Karpas-422 (cell line): ENCODE results near the gene IL1R2. TPM values are rescaled to one million over a fixed set of nuclear protein-coding genes. Genes with fewer than 3 reads are reported as not detected.
"Not testable (repeated sequence)": the region's sequence is repeated elsewhere in the genome, so short reads cannot be mapped to it uniquely, and the experiment has no call there.

Experiments used
- DNase-seq: peaks from one replicate; pipeline ENCODE4 v3.0.0-alpha.2; 2015
- H2AFZ ChIP-seq: fragments of 200-600 bp; sonication (generic); 2 replicates; pipeline ENCODE4 v1.6.1; 2014; ENCODE audit warnings: antibody characterized with exemption, low read length, mixed read lengths
- H3K27ac ChIP-seq: fragments of 200-600 bp; sonication (generic); 2 replicates; pipeline ENCODE4 v1.5.1; 2014; ENCODE audit warnings: mild to moderate bottlenecking, low read length, moderate library complexity
- H3K27me3 ChIP-seq: fragments of 200-600 bp; sonication (generic); 2 replicates; pipeline ENCODE4 v1.6.1; 2014; ENCODE audit warnings: low read length, mixed read lengths
- H3K36me3 ChIP-seq: fragments of 200-600 bp; sonication (generic); 2 replicates; pipeline ENCODE4 v1.6.1; 2014; ENCODE audit warnings: low read length, mixed read lengths; ENCODE audit not compliant: insufficient read depth
- H3K4me1 ChIP-seq: fragments of 200-600 bp; sonication (generic); 2 replicates; pipeline ENCODE4 v1.6.1; 2014; ENCODE audit warnings: mild to moderate bottlenecking, low read length, mixed read lengths
- H3K4me2 ChIP-seq: fragments of 200-600 bp; sonication (generic); 2 replicates; pipeline ENCODE4 v1.6.1; 2014; ENCODE audit warnings: low read length, low read depth, mild to moderate bottlenecking; ENCODE audit not compliant: poor library complexity, severe bottlenecking
- H3K4me3 ChIP-seq: fragments of 200-600 bp; sonication (generic); 2 replicates; pipeline ENCODE4 v1.5.1; 2014; ENCODE audit warnings: mild to moderate bottlenecking, antibody characterized with exemption, low read length, mixed read lengths
- H3K79me2 ChIP-seq: fragments of 200-600 bp; sonication (generic); 2 replicates; pipeline ENCODE4 v1.6.1; 2014; ENCODE audit warnings: mild to moderate bottlenecking, low read length, mixed read lengths
- H3K9ac ChIP-seq: fragments of 200-600 bp; sonication (generic); 2 replicates; pipeline ENCODE4 v1.6.0; 2014; ENCODE audit warnings: low read length
- H3K9me2 ChIP-seq: fragments of 200-600 bp; sonication (generic), shearing (Covaris generic); replicated peaks from 2 replicates; pipeline ENCODE4 v1.6.0; 2014; ENCODE audit warnings: mild to moderate bottlenecking, low read length, moderate library complexity; ENCODE audit not compliant: insufficient read depth
- H3K9me3 ChIP-seq: fragments of 300-700, 200-600 bp; sonication (generic); 2 replicates; pipeline ENCODE4 v1.6.1; 2014; ENCODE audit warnings: low read length, mixed read lengths
- H4K20me1 ChIP-seq: fragments of 200-600 bp; sonication (generic); 2 replicates; pipeline ENCODE4 v1.6.1; 2014; ENCODE audit warnings: mild to moderate bottlenecking, antibody characterized with exemption, low read length, low read depth; ENCODE audit not compliant: insufficient read depth
- total RNA-seq: library from RNA; depleted of rRNA; stranded (reverse); fragments of >200 nt; shearing (Covaris generic); gene quantifications from 2 replicates; pipeline ENCODE4 v1.2.3, GENCODE V29; 2014; ENCODE audit warnings: low replicate concordance

Gene IL1R2
- total RNA-seq, 1 experiment from 2014 or later: not detected

DNA sequence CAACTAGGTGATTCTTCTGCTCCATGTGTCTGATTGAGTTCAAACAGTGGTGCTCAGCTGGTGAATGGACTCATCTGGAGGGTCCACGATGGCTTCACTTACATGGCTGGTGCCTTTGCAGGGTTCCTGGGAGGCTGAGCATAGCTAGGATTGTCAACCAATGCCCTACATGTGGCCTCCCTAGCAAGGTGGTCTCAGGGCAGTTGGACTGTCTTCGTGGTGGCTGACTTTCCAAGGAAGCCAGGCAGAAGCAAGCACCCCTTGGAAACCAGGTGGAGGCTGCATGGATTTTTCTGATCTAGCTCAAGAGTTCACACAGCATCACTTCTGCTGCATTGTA is 6.8 kb downstream of the IL1R2 start:
- H3K36me3 ChIP-seq: no peaks in the 10 kb centered on the region

GRCh38 chr2:101998896-101999789 is 7.4 kb downstream of the IL1R2 start:
- Histone ChIP-seq H3K4me1 (no peaks in the 10 kb centered on the region), H3K27me3 (no peaks in the 10 kb centered on the region), H3K79me2 (no peaks in the 10 kb centered on the region), H3K4me2 (no peak overlapping the region), H4K20me1 (no peaks in the 10 kb centered on the region), H2AFZ (no peak overlapping the region), H3K9ac (no peak overlapping the region), H3K9me2 (no peaks in the 10 kb centered on the region), H3K4me3 (no peak overlapping the region), H3K27ac (no peak overlapping the region), H3K36me3 (no peaks in the 10 kb centered on the region), H3K9me3 (no peaks in the 10 kb centered on the region)
- DNase-seq: peak; percentile 42

More for the DNA sequence above, 6.8 kb downstream of the IL1R2 start:
- Histone ChIP-seq H2AFZ (no peak overlapping the region), H3K9ac (no peak overlapping the region), H3K79me2 (no peaks in the 10 kb centered on the region), H4K20me1 (no peaks in the 10 kb centered on the region), H3K27ac (no peak overlapping the region), H3K4me2 (no peak overlapping the region), H3K9me3 (no peaks in the 10 kb centered on the region), H3K27me3 (no peaks in the 10 kb centered on the region), H3K4me3 (no peak overlapping the region), H3K4me1 (no peaks in the 10 kb centered on the region), H3K9me2 (no peaks in the 10 kb centered on the region)
- peak; percentile 17 for DNase-seq

- no peak overlapping the region for H3K9ac ChIP-seq
- no peak overlapping the region for H3K4me2 ChIP-seq
- no peak for DNase-seq
- no peaks in the 10 kb centered on the region for H3K27me3 ChIP-seq
- no peak overlapping the region for H3K4me3 ChIP-seq
- H3K9me2 ChIP-seq: no peaks in the 10 kb centered on the region
- H3K79me2 ChIP-seq: no peaks in the 10 kb centered on the region
- H3K9me3 ChIP-seq: no peaks in the 10 kb centered on the region
- H3K4me1 ChIP-seq: no peaks in the 10 kb centered on the region
- H2AFZ ChIP-seq: no peak overlapping the region
- no peaks in the 10 kb centered on the region for H4K20me1 ChIP-seq
- H3K36me3 ChIP-seq: no peaks in the 10 kb centered on the region
- H3K27ac ChIP-seq: no peak overlapping the region
These were observed 8.3 kb downstream of the IL1R2 start for GRCh38 chr2:102000012-102000411.

DNA sequence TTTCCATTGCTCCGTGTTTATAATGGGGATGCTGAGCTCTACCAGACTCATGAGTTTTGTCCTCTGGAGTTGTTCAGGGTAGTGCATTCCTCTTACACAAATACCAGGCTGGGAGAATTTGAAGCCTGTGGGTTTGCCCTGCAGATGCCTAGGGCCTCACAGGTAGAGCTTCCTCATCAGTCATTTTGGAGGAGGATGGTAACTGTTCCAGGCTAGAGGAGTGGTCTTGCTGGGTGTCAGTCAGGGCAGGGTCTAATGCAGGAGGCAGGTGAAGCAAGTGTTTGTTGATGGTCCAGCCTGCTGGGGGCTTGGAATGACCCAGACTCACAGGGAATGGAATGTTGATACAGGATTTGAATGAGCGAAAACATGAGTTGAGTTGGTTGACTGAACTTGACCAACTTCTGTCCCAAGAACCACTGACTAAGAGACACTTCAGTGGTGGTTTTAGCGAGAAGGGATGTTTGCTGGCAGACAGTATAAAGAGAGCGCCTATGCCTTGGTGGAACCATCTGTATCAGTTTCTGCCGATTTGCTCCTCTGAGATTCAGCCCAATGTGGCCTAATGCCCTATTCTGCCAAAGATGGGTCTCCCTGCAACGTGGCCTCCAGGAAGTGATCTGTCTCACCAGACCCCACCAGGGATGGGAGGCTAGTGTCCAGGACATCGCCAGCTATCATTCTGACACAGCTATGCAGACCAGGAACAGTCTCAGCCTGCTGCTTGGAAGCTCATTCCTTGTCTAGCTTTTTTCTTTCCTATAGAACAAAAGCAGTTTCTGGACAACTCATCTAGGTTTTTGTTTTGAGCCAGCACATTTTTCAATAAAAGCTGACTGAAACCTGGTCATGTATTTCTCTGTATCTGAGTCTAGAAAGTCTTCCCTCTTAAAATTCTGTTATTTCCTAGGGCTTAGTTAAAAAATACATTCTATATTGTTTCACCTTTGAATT is 9.3 kb downstream of the IL1R2 start:
- no peaks in the 10 kb centered on the region for H3K79me2 ChIP-seq
- no peaks in the 10 kb centered on the region for H4K20me1 ChIP-seq
- no peaks in the 10 kb centered on the region for H3K4me1 ChIP-seq
- H2AFZ ChIP-seq: no peak overlapping the region
- no peaks in the 10 kb centered on the region for H3K9me2 ChIP-seq
- H3K4me3 ChIP-seq: no peak overlapping the region
- H3K4me2 ChIP-seq: no peak overlapping the region
- H3K27ac ChIP-seq: no peak overlapping the region
- no peaks in the 10 kb centered on the region for H3K9me3 ChIP-seq
- H3K36me3 ChIP-seq: no peaks in the 10 kb centered on the region
- no peak overlapping the region for H3K9ac ChIP-seq
- no peaks in the 10 kb centered on the region for H3K27me3 ChIP-seq
- peak; percentile 2 for DNase-seq

DNA sequence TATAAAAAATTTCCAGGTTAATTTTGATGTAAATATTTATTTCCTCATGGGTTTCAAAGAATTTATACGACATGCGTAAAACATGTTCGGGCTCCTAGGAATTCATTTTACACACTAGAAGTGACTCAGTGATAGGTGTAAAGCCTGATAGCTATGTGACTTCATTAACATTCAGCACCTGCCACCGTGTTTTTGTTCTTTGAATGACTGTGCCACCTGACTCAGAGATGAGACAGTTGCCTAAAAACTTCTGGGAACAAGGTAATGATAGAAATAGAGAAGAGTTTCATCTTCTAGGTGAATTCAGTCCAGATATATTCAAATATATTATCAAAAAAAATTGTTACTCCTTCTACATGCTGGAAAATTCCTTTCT is 10.0 kb downstream of the IL1R2 start:
- Histone ChIP-seq H3K9me2 (no peaks in the 10 kb centered on the region), H3K4me2 (no peak overlapping the region), H3K79me2 (no peaks in the 10 kb centered on the region), H3K9me3 (no peaks in the 10 kb centered on the region), H3K4me1 (no peaks in the 10 kb centered on the region), H3K9ac (no peak overlapping the region), H3K27me3 (no peaks in the 10 kb centered on the region), H4K20me1 (no peaks in the 10 kb centered on the region), H3K27ac (no peak overlapping the region), H3K4me3 (no peak overlapping the region), H3K36me3 (no peaks in the 10 kb centered on the region), H2AFZ (no peak overlapping the region)
- DNase-seq: peak; percentile 14

DNA sequence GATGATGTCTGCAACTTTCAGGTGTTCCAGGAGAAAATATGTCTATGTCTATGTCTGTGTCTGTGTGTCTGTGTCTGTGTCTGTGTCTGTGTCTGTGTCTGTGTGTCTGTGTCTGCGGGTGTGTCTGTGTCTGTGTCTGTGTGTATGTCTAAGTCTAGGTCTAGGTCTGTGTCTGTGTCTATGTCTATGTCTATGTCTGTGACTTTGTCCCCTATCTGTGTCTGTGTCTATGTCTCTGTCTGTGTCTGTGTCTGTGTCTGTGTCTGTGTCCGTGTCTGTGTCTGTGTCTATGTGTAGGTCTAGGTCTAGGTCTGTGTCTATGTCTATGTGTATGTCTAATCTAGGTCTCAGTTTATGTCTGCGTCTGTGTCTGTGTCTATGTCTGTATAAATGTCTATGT is 10.5 kb downstream of the IL1R2 start:
- DNase-seq: peak; percentile 20

GRCh38 chr2:102002909-102003308 is 11.1 kb downstream of the IL1R2 start:
- not testable (repeated sequence) for H3K4me2 ChIP-seq, H3K4me1 ChIP-seq, H3K4me3 ChIP-seq, H4K20me1 ChIP-seq, H3K36me3 ChIP-seq, H3K9me2 ChIP-seq, H3K9ac ChIP-seq, H3K27ac ChIP-seq, H2AFZ ChIP-seq, DNase-seq, H3K79me2 ChIP-seq, H3K9me3 ChIP-seq, H3K27me3 ChIP-seq

More for the DNA sequence above, 10.5 kb downstream of the IL1R2 start:
- Histone ChIP-seq H3K4me3 (no peak overlapping the region), H3K27me3 (no peaks in the 10 kb centered on the region), H4K20me1 (no peaks in the 10 kb centered on the region), H3K9ac (no peak overlapping the region), H3K9me3 (no peaks in the 10 kb centered on the region), H3K79me2 (no peaks in the 10 kb centered on the region), H2AFZ (no peak overlapping the region), H3K9me2 (no peaks in the 10 kb centered on the region), H3K4me2 (no peak overlapping the region), H3K36me3 (no peaks in the 10 kb centered on the region), H3K4me1 (no peaks in the 10 kb centered on the region), H3K27ac (no peak overlapping the region)

DNA sequence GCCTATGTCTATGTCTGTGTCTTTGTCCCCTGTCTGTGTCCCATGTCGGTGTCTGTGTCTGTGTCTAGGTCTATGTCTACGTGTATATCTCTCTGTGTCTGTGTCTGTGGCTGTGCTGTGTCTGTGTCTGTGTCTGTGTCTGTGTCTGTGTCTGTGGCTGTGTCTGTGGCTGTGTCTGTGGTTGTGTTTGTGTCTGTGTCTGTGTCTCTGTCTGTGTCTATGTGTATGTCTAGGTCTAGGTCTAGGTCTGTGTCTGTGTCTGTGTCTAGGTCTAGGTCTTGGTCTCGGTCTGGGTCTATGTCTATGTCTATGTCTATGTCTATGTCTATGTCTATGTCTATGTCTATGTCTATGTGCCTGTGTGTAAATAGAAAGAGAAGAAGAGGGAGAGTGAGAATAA is 11.9 kb downstream of the IL1R2 start:
- H3K27ac ChIP-seq: no peak overlapping the region
- H3K4me1 ChIP-seq: no peaks in the 10 kb centered on the region
- no peak for DNase-seq
- H3K9ac ChIP-seq: no peak overlapping the region
- no peak overlapping the region for H3K4me2 ChIP-seq
- H3K27me3 ChIP-seq: no peaks in the 10 kb centered on the region
- no peak overlapping the region for H2AFZ ChIP-seq
- H3K9me3 ChIP-seq: no peaks in the 10 kb centered on the region
- H3K4me3 ChIP-seq: no peak overlapping the region
- no peaks in the 10 kb centered on the region for H3K9me2 ChIP-seq
- H4K20me1 ChIP-seq: no peaks in the 10 kb centered on the region
- no peaks in the 10 kb centered on the region for H3K36me3 ChIP-seq
- H3K79me2 ChIP-seq: no peaks in the 10 kb centered on the region
